ES-I3 (cell line): Measurements from ENCODE around the gene CPT2.

Experiments used
- H3K36me3 ChIP-seq: 2 replicates; pipeline ENCODE4 v1.6.1; 2013; ENCODE audit warnings: mild to moderate bottlenecking, low read length, control low read depth, moderate library complexity; ENCODE audit not compliant: insufficient read depth
- H3K4me1 ChIP-seq: 2 replicates; pipeline ENCODE4 v1.6.1; 2013; ENCODE audit warnings: mild to moderate bottlenecking, control low read depth, low read length; ENCODE audit not compliant: insufficient read depth
- H3K9ac ChIP-seq: 2 replicates; pipeline ENCODE4 v1.6.1; 2013; ENCODE audit warnings: low read depth, mild to moderate bottlenecking, low read length, moderate library complexity
- H3K9me3 ChIP-seq: 2 replicates; pipeline ENCODE4 v1.6.1; 2013; ENCODE audit warnings: mild to moderate bottlenecking, low read length, moderate library complexity; ENCODE audit not compliant: control insufficient read depth, insufficient read depth

The CPT2 gene

DNA sequence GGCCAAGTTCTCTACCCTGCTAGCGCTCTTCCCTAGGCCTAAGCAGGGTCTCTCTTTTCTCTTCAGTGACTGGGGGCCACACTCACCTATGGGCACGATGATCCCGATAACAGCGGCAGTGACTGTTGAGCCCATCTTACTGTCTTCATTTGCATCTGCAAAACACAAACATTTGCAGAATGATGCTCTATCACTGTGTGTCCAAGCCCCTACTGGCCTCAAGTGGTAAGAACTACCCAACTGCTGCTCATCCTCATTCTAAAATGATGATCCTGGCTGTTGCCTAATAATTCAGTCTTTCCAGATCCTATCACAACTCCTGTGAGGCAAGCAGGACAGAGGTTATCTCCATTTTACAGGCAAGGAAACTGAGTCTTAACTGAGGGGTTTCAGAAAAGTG lies 58.4 kb downstream of the CPT2 start:
- Histone ChIP-seq H3K9ac (no peak overlapping the region), H3K4me1 (no peaks in the 10 kb centered on the region), H3K36me3 (peaks cover 43% of the 10 kb centered on the region), H3K9me3 (no peaks in the 10 kb centered on the region)

DNA sequence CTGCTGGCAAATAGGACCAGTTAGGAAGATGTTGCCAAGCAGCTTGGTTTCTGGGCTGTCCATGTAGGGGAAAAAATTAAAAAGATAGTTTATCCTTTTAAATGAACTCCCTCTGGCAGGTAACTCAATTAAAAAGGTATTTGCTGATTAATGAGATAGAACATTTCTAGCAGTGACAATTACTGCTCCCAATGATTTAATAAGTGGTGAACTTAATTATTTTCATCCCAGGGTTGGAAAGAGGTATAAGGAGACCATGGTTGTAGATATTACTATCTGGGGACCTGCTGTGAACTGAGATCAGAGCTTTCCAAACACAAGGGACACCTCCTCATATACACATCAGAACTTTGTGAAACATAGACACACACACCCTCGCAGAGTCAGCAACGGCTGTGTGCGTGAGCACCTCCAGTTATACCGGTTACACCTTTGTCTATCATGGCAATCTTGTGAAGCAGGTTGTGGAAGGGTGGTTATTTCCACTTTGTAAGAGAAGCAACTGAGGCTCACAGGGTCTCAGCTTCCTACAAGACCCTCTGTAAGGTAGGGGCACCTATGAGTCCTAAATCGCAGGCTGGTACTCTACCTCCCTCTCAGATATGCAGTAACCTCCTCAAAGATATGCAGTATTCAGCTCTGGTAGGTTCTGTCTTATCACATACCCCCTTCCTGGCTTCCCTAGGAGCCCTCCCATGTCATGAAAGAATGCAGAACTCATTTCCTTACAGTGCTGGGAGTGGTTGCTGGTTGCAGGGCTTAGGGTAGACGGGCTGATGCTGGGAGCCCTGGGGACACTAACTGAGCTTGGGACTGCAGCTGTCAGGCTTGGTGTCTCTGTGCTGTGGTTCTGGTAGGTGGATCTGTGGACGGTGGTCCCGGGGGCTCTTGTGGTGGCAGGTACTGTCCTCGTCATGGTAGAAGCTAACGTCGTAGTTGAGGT lies 60.2 kb downstream of the CPT2 start:
- H3K4me1 ChIP-seq, result no peaks in the 10 kb centered on the region
- no peaks in the 10 kb centered on the region for H3K9me3 ChIP-seq
- no peak overlapping the region for H3K9ac ChIP-seq
- H3K36me3 ChIP-seq, result peaks cover 53% of the 10 kb centered on the region

DNA sequence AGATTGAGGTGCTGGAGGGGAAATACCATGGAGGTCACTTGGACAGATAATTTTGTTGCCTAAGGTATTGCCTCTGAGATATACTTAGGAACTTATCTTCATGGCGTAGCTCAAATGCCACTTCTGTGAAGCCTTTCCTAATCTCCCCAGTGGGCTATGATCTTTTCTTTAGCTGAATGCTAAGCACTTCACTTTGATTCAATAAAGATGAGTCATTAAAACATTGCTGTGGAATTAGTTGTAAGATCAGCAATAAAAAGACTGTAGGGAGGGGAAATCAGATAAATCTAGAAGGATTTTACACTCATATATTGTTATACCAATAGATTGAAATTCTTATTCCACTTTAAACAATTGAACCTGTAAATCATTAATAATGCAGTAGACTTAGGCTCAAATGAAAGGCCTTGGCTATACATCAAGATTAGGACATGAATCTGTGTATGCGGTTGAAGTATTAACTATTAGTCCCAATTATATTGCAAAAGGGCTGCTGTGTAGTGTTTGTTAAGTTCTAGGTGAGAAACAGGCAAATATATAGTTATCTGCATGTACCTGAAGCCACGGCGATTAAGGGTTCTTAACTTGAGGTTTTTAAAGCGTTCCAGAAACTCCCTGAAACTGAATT lies 60.9 kb downstream of the CPT2 start:
- peaks cover 59% of the 10 kb centered on the region for H3K36me3 ChIP-seq
- no peak overlapping the region for H3K9ac ChIP-seq
- H3K9me3 ChIP-seq, result no peaks in the 10 kb centered on the region
- H3K4me1 ChIP-seq, result no peaks in the 10 kb centered on the region

- Histone ChIP-seq H3K9ac (no peak overlapping the region), H3K4me1 (no peaks in the 10 kb centered on the region), H3K36me3 (peaks cover 65% of the 10 kb centered on the region), H3K9me3 (no peaks in the 10 kb centered on the region)
Measured at GRCh38 chr1:53258216-53258615, 61.6 kb downstream of the CPT2 start.

GRCh38 chr1:53259932-53260331 lies 63.3 kb downstream of the CPT2 start:
- no peaks in the 10 kb centered on the region for H3K9me3 ChIP-seq
- no peaks in the 10 kb centered on the region for H3K4me1 ChIP-seq
- no peak overlapping the region for H3K9ac ChIP-seq
- peaks cover 75% of the 10 kb centered on the region for H3K36me3 ChIP-seq

DNA sequence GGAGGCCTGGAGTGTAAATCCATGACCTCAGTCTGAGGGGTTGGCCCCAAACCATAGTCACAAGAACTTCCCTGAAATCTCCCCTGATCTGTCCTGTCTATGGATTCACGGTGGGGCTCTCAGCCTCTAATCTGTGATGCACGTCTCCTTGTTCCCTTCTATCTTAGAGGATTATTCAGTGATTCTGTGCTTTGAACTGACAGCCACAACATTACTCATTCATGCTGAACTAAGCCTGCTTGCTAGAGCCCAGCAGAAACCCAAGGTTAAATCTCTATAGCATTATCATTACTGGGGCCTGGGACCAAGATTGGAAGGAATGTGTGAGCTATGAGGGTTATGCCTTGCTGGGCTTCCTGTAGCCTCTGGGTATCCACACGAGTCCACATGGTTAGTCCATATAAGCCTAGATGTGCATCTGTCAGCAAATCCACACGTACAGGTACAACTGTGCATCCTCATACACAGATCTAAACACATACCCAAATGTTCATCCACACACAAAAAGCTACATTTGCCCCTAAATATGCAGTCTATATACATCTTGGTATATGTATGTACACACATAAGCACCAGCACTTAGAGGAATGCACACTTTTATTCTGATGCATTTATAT lies 64.1 kb downstream of the CPT2 start:
- H3K4me1 ChIP-seq, result no peaks in the 10 kb centered on the region
- no peaks in the 10 kb centered on the region for H3K9me3 ChIP-seq
- H3K9ac ChIP-seq, result no peak overlapping the region
- H3K36me3 ChIP-seq, result peaks cover 77% of the 10 kb centered on the region

- H3K4me1 ChIP-seq, result no peaks in the 10 kb centered on the region
- peaks cover 72% of the 10 kb centered on the region for H3K36me3 ChIP-seq
- no peaks in the 10 kb centered on the region for H3K9me3 ChIP-seq
- no peak overlapping the region for H3K9ac ChIP-seq
Measured at GRCh38 chr1:53262000-53262399, 65.4 kb downstream of the CPT2 start.
